Lower lobe of right lung (tissue), 2 donors: ENCODE data around the gene ANGPTL3. TPM values are rescaled to one million over a fixed set of nuclear protein-coding genes. Genes with fewer than 3 reads are reported as not detected.

Source experiments
- ATAC-seq, 2 donors: fragments of 200-7000 bp; cut with Tn5 transposase; one replicate each; pipeline ENCODE4 v1.9.1; 2020 to 2022; ENCODE audit warnings: mild to moderate bottlenecking in 2 of 2, moderate library complexity in 2 of 2
- DNase-seq: peaks from one replicate; pipeline ENCODE4 v3.0.0-alpha.2; 2020
- H3K27ac ChIP-seq: fragments of 200-600 bp; one replicate; pipeline ENCODE4 v1.8.0; 2022
- H3K27me3 ChIP-seq: fragments of 200-600 bp; one replicate; pipeline ENCODE4 v1.8.0; 2022; ENCODE audit warnings: low read depth
- H3K36me3 ChIP-seq: fragments of 200-600 bp; one replicate; pipeline ENCODE4 v1.8.0; 2022; ENCODE audit warnings: mild to moderate bottlenecking
- H3K4me1 ChIP-seq: fragments of 200-600 bp; one replicate; pipeline ENCODE4 v1.8.0; 2022
- H3K4me3 ChIP-seq: fragments of 200-600 bp; one replicate; pipeline ENCODE4 v1.8.0; 2022; ENCODE audit warnings: mild to moderate bottlenecking
- H3K9me3 ChIP-seq: fragments of 200-600 bp; one replicate; pipeline ENCODE4 v1.8.0; 2022
- intact Hi-C: fragments of 100-400 bp; cut with DNase I; formaldehyde crosslinking; loops from one replicate; pipeline ENCODE4 v1.11.0; 2022
- total RNA-seq: library from RNA; stranded (reverse); fragmentation: NEBNext Ultra II Directional; extraction: Animal tissue kit (Norgen Biotek cat#: 25700); gene quantifications from one replicate; pipeline ENCODE4 v1.2.1, GENCODE V29; 2021
- TF ChIP-seq, protein P1 (sequence below): fragments of 200-600 bp; IDR thresholded peaks from one replicate; pipeline ENCODE4 v1.8.0; 2022; ENCODE audit warnings: antibody characterized with exemption, mild to moderate bottlenecking
- donor health status: DM: no; HTN: yes; CAD: no; lungs with severe emphysema.

Gene ANGPTL3
- total RNA-seq, 1 donor from 2014 or later = not detected

DNA sequence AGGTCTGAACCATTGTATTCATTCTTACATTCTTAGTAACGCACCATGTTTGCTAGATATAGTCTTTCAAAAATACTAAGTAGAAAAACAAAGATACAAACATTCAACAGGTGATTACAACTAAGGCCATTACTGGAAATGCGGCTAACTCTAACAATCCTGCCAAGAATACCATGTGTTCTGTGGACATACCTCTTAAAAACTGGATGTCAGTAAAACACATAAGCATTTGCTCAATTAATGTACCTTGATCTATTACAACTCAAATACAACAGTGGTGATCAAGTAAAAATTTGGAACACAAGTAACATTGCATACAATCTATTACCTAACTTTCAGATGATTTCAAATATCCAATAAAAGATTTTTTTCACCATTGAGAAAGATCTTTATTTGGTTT, 15.4 kb downstream of the ANGPTL3 start:
- H3K4me1 ChIP-seq = no peaks in the 10 kb centered on the region
- no peaks in the 10 kb centered on the region for H3K9me3 ChIP-seq
- TF ChIP-seq, protein P1, sequence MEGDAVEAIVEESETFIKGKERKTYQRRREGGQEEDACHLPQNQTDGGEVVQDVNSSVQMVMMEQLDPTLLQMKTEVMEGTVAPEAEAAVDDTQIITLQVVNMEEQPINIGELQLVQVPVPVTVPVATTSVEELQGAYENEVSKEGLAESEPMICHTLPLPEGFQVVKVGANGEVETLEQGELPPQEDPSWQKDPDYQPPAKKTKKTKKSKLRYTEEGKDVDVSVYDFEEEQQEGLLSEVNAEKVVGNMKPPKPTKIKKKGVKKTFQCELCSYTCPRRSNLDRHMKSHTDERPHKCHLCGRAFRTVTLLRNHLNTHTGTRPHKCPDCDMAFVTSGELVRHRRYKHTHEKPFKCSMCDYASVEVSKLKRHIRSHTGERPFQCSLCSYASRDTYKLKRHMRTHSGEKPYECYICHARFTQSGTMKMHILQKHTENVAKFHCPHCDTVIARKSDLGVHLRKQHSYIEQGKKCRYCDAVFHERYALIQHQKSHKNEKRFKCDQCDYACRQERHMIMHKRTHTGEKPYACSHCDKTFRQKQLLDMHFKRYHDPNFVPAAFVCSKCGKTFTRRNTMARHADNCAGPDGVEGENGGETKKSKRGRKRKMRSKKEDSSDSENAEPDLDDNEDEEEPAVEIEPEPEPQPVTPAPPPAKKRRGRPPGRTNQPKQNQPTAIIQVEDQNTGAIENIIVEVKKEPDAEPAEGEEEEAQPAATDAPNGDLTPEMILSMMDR = no peak
- H3K27me3 ChIP-seq = no peaks in the 10 kb centered on the region
- no peaks in the 10 kb centered on the region for H3K36me3 ChIP-seq
- ATAC-seq = no peak
- H3K4me3 ChIP-seq = no peak overlapping the region
- no peak for DNase-seq
- intact Hi-C loops = no loop called here
- H3K27ac ChIP-seq = no peak overlapping the region

DNA sequence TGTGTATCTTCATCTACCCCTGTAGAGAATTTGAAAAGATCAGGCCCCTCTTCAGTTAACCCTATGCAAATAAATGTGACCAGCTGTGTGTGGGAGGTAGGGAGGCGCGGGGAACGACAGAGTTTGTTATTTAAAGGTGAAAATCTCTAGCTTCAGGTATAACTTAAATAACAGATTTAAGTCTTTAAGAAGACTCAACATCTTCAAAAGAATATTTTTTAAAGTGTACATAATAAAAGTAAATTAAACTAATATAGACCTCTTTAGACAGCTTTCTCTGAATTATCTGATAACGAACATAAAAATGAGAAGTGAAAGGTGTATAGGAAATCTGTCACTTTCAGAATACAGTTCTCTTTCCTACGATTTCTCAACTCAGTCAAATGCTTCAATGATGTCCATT, 16.0 kb downstream of the ANGPTL3 start:
- ATAC-seq = no peak
- H3K27ac ChIP-seq = no peak overlapping the region
- no peaks in the 10 kb centered on the region for H3K9me3 ChIP-seq
- DNase-seq = no peak
- intact Hi-C loops = no loop called here
- H3K4me1 ChIP-seq = no peaks in the 10 kb centered on the region
- peaks cover 3% of the 10 kb centered on the region for H3K36me3 ChIP-seq
- H3K27me3 ChIP-seq = no peaks in the 10 kb centered on the region
- TF ChIP-seq, protein P1 = no peak
- no peak overlapping the region for H3K4me3 ChIP-seq

DNA sequence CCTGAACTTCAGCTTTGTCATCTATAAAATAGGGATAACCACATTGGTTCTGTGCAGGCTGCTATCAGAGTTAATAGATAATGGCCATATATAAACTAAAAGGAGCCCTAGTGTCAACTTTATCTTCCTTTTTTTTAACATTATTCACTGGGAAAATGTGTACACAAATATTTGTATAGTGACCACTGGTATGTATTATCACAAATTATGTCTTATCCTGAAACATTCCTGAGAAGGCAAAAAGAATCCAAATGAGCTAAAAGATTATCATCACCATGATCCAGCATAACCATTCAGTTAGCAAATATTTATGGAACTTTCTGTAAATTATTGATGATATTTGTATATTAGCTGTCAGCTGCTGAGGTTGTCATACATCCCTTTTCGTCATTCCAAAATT, 16.6 kb downstream of the ANGPTL3 start:
- no peaks in the 10 kb centered on the region for H3K9me3 ChIP-seq
- no peaks in the 10 kb centered on the region for H3K4me1 ChIP-seq
- peaks cover 7% of the 10 kb centered on the region for H3K36me3 ChIP-seq
- no peak overlapping the region for H3K4me3 ChIP-seq
- no peak overlapping the region for H3K27ac ChIP-seq
- ATAC-seq (no peak), DNase-seq (no peak)
- no peaks in the 10 kb centered on the region for H3K27me3 ChIP-seq
- intact Hi-C loops = no loop called here
- TF ChIP-seq, protein P1 = no peak

DNA sequence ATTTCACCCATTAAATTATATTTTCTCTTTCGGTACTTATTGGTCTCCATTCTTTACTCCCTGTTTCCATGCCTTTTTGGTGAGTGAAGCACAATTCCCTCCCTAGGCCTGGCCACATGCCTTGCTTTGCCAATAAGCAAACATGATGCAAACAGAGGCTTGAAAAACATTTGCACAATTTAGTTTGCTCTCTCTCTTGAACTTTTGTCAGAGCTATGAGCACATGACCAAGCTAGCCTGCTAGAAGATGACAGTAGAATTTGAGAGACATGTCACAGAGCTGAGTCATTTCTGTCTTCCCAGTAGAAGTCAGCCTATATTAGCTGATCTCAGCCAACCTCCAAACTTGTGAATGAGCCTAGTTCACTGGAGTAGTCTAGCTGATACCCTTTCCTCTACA, 24.6 kb downstream of the ANGPTL3 start:
- Histone ChIP-seq H3K27me3 (no peaks in the 10 kb centered on the region), H3K27ac (no peak overlapping the region), H3K9me3 (no peaks in the 10 kb centered on the region), H3K4me1 (peaks cover 5% of the 10 kb centered on the region), H3K36me3 (peaks cover 13% of the 10 kb centered on the region), H3K4me3 (no peak overlapping the region)
- DNase-seq = no peak
- intact Hi-C loops = no loop called here
- peak; percentile 82 to 95 for ATAC-seq
- TF ChIP-seq, protein P1 = no peak

DNA sequence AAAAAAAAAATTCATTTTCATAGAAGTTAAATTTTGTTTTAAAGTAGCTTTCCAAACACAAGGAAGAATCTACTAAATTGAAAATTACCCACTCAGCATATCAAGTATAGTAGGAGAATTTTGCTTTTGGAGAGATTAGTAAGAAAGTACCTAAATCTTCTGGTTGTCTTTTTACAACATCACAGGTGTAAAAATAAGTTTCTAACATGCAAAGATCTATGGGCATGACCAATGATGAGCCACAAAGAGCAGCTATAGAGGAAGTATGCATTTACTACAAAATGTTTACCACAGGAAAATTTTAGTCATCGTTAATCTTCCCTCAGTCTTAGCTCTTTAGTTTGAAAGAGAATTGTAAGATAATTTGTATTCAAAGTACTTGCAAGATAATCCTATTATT, 28.1 kb downstream of the ANGPTL3 start:
- Histone ChIP-seq H3K9me3 (no peaks in the 10 kb centered on the region), H3K36me3 (peaks cover 17% of the 10 kb centered on the region), H3K27ac (no peak overlapping the region), H3K4me1 (peaks cover 5% of the 10 kb centered on the region), H3K27me3 (no peaks in the 10 kb centered on the region), H3K4me3 (no peak overlapping the region)
- TF ChIP-seq, protein P1 = no peak
- intact Hi-C loops = no loop called here
- ATAC-seq (no peak), DNase-seq (no peak)

DNA sequence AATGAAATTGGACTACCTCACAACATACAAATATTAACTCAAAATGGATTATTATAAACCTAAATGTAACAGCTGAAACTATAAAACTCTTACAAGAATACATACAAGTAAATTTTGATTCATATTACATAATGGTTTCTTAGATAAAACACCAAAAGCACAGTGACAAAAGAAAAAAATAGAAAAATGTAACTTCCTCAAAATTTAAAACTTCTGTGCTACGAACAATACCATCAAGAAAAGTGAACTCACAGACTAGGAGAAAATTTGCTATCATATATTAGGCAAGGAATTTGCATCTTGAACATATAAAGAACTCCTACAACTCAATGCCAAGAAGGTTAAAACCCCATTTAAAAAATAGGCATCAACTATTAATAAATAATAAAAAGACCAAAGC, 31.2 kb downstream of the ANGPTL3 start:
- no peak for DNase-seq
- H3K27me3 ChIP-seq = no peaks in the 10 kb centered on the region
- intact Hi-C loops = no loop called here
- H3K4me1 ChIP-seq = no peaks in the 10 kb centered on the region
- no peak overlapping the region for H3K4me3 ChIP-seq
- ATAC-seq = no peak
- H3K27ac ChIP-seq = no peak overlapping the region
- H3K9me3 ChIP-seq = no peaks in the 10 kb centered on the region
- H3K36me3 ChIP-seq = peaks cover 42% of the 10 kb centered on the region
- TF ChIP-seq, protein P1 = no peak
